Mesenchymal stem cell (in vitro differentiated cells and primary cell): Measurements from ENCODE around the gene TC2N.

Experiments
- DNase-seq: peaks from one replicate; pipeline ENCODE4 v3.0.0-alpha.2; 2013
- H2AFZ ChIP-seq: one replicate; pipeline ENCODE4 v1.6.1; 2013; ENCODE audit warnings: low read depth, mild to moderate bottlenecking, control low read depth, inconsistent platforms, low read length, moderate library complexity
- H2AK5ac ChIP-seq: 2 replicates; pipeline ENCODE4 v1.6.1; 2013; ENCODE audit warnings: low read length, moderate library complexity, mild to moderate bottlenecking, inconsistent platforms; ENCODE audit not compliant: severe bottlenecking
- H2BK120ac ChIP-seq: one replicate; pipeline ENCODE4 v1.6.1; 2013; ENCODE audit warnings: low read depth, mild to moderate bottlenecking, inconsistent platforms, low read length, moderate library complexity
- H2BK12ac ChIP-seq, 2 experiments: one replicate each; pipeline ENCODE4 v1.6.1; 2013; ENCODE audit warnings: inconsistent platforms in 2 of 2, low read length in 2 of 2, mild to moderate bottlenecking in 2 of 2, moderate library complexity in 2 of 2, control low read depth in 1 of 2
- H2BK15ac ChIP-seq: one replicate; pipeline ENCODE4 v1.6.1; 2013; ENCODE audit warnings: mild to moderate bottlenecking, low read depth, inconsistent platforms; ENCODE audit not compliant: poor library complexity, severe bottlenecking
- H2BK5ac ChIP-seq: 2 replicates; pipeline ENCODE4 v1.6.1; 2013; ENCODE audit warnings: low read depth, mild to moderate bottlenecking, low read length, control low read depth, inconsistent platforms; ENCODE audit not compliant: poor library complexity, severe bottlenecking
- H3K14ac ChIP-seq, 2 experiments: one replicate each; pipeline ENCODE4 v1.6.1; 2013; ENCODE audit warnings: inconsistent platforms in 2 of 2, low read length in 2 of 2, control low read depth in 1 of 2, mild to moderate bottlenecking in 1 of 2, moderate library complexity in 1 of 2
- H3K18ac ChIP-seq, 2 experiments: one replicate each; pipeline ENCODE4 v1.6.1; 2013; ENCODE audit warnings: inconsistent platforms in 2 of 2, low read length in 2 of 2, control low read depth in 1 of 2, low read depth in 1 of 2, mild to moderate bottlenecking in 1 of 2
- H3K23ac ChIP-seq, 2 experiments: one replicate each; pipeline ENCODE4 v1.6.1; 2013; ENCODE audit warnings: inconsistent platforms in 2 of 2, low read length in 2 of 2, mild to moderate bottlenecking in 2 of 2, moderate library complexity in 2 of 2, control low read depth in 1 of 2
- H3K27ac ChIP-seq: 2 replicates; pipeline ENCODE4 v1.5.1; 2013; ENCODE audit warnings: mild to moderate bottlenecking, moderate library complexity, low read length, control low read depth, inconsistent platforms; ENCODE audit not compliant: poor library complexity, severe bottlenecking
- H3K27me3 ChIP-seq, 2 experiments: 2 replicates each; pipeline versions ENCODE4 v1.6.1 to v1.7.0; 2013; ENCODE audit warnings: low read length in 2 of 2, mild to moderate bottlenecking in 2 of 2, moderate library complexity in 2 of 2, control low read depth in 1 of 2, inconsistent platforms in 1 of 2; ENCODE audit not compliant: control insufficient read depth in 1 of 2, insufficient read depth in 1 of 2
- H3K36me3 ChIP-seq, 2 experiments: 2 replicates each; pipeline versions ENCODE4 v1.6.1 to v1.7.0; 2013; ENCODE audit warnings: low read length in 2 of 2, control low read depth in 1 of 2, inconsistent platforms in 1 of 2, low read depth in 1 of 2, mild to moderate bottlenecking in 1 of 2; ENCODE audit not compliant: insufficient read depth in 2 of 2, control insufficient read depth in 1 of 2
- H3K4ac ChIP-seq, 2 experiments: one replicate each; pipeline ENCODE4 v1.6.1; 2013; ENCODE audit warnings: inconsistent platforms in 2 of 2, low read length in 2 of 2, mild to moderate bottlenecking in 2 of 2, moderate library complexity in 2 of 2, control low read depth in 1 of 2, low read depth in 1 of 2
- H3K4me1 ChIP-seq: 2 replicates; pipeline ENCODE4 v1.6.1; 2013; ENCODE audit warnings: low read depth, low read length, control low read depth; ENCODE audit not compliant: control insufficient read depth, insufficient read depth
- H3K4me2 ChIP-seq: 2 replicates; pipeline ENCODE4 v1.6.1; 2013; ENCODE audit warnings: low read length, mild to moderate bottlenecking, inconsistent platforms; ENCODE audit not compliant: poor library complexity, severe bottlenecking
- H3K4me3 ChIP-seq, 2 experiments: 2 replicates each; pipeline versions ENCODE4 v1.5.1 to v1.7.0; 2013; ENCODE audit warnings: low read length in 2 of 2, mild to moderate bottlenecking in 2 of 2, control low read depth in 1 of 2, low read depth in 1 of 2; ENCODE audit not compliant: insufficient read depth in 1 of 2
- H3K79me1 ChIP-seq: replicated peaks from 2 replicates; pipeline ENCODE4 v1.6.1; 2013; ENCODE audit warnings: mild to moderate bottlenecking, control low read depth, low read length, inconsistent platforms; ENCODE audit not compliant: poor library complexity, severe bottlenecking
- H3K9ac ChIP-seq: 2 replicates; pipeline ENCODE4 v1.7.0; 2013; ENCODE audit warnings: mild to moderate bottlenecking, low read length, moderate library complexity
- H3K9me3 ChIP-seq: 2 replicates; pipeline ENCODE4 v1.7.0; 2013; ENCODE audit warnings: mild to moderate bottlenecking, low read length; ENCODE audit not compliant: control insufficient read depth
- H4K8ac ChIP-seq: one replicate; pipeline ENCODE4 v1.6.1; 2013; ENCODE audit warnings: inconsistent platforms, mild to moderate bottlenecking, low read length, moderate library complexity
- H4K91ac ChIP-seq: one replicate; pipeline ENCODE4 v1.6.1; 2013; ENCODE audit warnings: mild to moderate bottlenecking, low read length, inconsistent platforms
- WGBS: methylation state at CpG from one replicate; pipeline ENCODE4 v1.1.7; 2013; ENCODE audit warnings: mixed read lengths; 5-methylcytosine and 5-hydroxymethylcytosine counted together

Gene TC2N

DNA sequence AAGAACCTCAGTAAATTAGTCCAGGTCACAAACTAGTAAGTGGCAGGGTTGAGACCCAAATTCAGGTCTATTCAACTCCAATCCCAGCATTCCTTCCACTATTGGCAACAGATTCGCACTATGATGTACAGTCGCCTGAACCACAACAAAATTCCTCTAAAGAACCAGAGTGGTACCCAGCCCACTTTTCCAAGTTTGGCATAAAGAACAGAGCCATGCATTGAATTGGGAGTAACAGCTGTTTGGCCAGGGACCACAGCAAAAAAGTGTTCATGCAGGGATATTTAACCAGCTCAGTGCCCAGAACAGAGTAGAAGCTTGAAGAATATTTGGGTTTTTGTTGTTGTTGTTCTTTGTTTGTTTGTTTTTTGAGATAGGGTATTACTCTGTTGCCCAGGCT, 9.7 kb downstream of the TC2N start:
- no peak overlapping the region for H3K23ac ChIP-seq
- no peak overlapping the region for H2AK5ac ChIP-seq
- H2BK12ac ChIP-seq = no peak overlapping the region
- no peak overlapping the region for H3K4ac ChIP-seq
- no peaks in the 10 kb centered on the region for H3K9me3 ChIP-seq
- H3K4me1 ChIP-seq = no peaks in the 10 kb centered on the region
- H3K9ac ChIP-seq = no peak overlapping the region
- H3K4me2 ChIP-seq = no peak overlapping the region
- H4K8ac ChIP-seq = no peak overlapping the region
- WGBS = 100% methylated on average over 1 of the region's 2 CpGs
- H3K27me3 ChIP-seq = peaks cover 4 to 55% of the 10 kb centered on the region in 2 experiments
- no peak overlapping the region for H4K91ac ChIP-seq
- H2BK120ac ChIP-seq = no peak overlapping the region
- no peaks in the 10 kb centered on the region for H3K79me1 ChIP-seq
- H3K14ac ChIP-seq = no peak overlapping the region
- H3K18ac ChIP-seq = no peak overlapping the region
- H3K36me3 ChIP-seq = no peaks in the 10 kb centered on the region
- H2BK5ac ChIP-seq = no peak overlapping the region
- DNase-seq = no peak
- H2BK15ac ChIP-seq = no peak overlapping the region
- H3K27ac ChIP-seq = no peak overlapping the region
- H3K4me3 ChIP-seq = no peak overlapping the region
- no peak overlapping the region for H2AFZ ChIP-seq

DNA sequence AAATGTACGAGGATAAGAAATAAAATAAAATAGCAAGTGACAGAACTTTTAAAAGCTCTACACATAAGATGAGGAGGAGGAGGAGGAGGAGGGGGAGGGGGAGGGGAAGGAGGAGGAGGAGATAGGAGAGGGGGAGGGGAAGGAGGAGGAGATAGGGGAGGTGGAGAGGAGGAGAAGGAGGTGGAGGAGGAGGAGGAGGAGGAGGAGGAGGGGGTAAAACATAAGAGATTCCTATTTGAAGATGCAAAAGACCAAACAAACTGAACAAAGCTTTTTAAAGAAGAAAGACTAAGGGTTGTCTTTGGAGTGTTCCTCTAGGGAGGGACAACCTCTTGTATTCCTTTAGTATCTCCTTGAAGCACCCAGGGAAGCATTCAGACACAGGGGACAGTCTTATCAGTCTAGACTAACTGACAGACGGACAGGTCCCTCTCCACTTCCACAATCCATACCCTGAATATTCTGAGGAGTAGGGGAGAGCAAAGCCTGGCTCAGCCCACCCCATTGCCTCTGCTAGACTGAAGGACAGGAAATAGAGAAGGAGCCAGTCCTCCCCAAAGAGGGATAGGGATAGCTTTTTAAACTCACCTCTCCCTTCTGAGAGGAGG, 12.9 kb downstream of the TC2N start:
- Histone ChIP-seq H3K14ac (no peak overlapping the region), H4K8ac (no peak overlapping the region), H2BK15ac (no peak overlapping the region), H2AK5ac (no peak overlapping the region), H4K91ac (no peak overlapping the region), H2BK5ac (no peak overlapping the region), H3K79me1 (no peaks in the 10 kb centered on the region), H3K4ac (no peak overlapping the region), H3K4me3 (no peak overlapping the region), H3K18ac (no peak overlapping the region), H3K4me2 (no peak overlapping the region), H3K9ac (no peak overlapping the region), H2BK120ac (no peak overlapping the region), H3K4me1 (no peaks in the 10 kb centered on the region), H3K36me3 (no peaks in the 10 kb centered on the region), H3K27ac (no peak overlapping the region), H3K27me3 (peaks cover 1 to 39% of the 10 kb centered on the region in 2 experiments), H3K9me3 (no peaks in the 10 kb centered on the region), H2AFZ (no peak overlapping the region), H2BK12ac (no peak overlapping the region), H3K23ac (no peak overlapping the region)
- DNase-seq = no peak
- WGBS = 71% methylated on average over 1 of the region's 2 CpGs

DNA sequence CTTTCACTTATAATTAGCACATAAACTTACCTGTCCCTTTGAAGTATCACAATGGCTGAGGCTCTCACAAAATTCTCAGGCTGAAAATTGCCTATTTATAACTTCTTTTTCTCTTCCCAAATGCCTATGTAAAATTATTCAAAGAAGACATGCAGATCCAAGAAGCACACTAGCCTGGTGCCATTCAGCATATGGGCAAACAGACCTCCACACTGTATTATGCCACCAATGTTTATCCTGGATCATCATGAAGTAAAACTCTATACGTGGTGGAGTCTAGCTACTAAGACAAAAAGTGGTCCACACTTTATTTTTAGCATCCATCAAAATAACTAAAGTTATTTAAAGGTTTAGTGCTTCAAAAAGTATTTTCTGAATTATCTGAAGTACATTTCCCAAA, 15.8 kb downstream of the TC2N start:
- Histone ChIP-seq H2BK5ac (no peak overlapping the region), H3K79me1 (no peaks in the 10 kb centered on the region), H3K4me3 (no peak overlapping the region), H3K9ac (no peak overlapping the region), H3K27ac (no peak overlapping the region), H3K14ac (no peak overlapping the region), H4K8ac (no peak overlapping the region), H2BK120ac (no peak overlapping the region), H2AFZ (no peak overlapping the region), H3K4me1 (no peaks in the 10 kb centered on the region), H3K36me3 (no peaks in the 10 kb centered on the region), H4K91ac (no peak overlapping the region), H2BK12ac (no peak overlapping the region), H2AK5ac (no peak overlapping the region), H3K9me3 (no peaks in the 10 kb centered on the region), H3K4ac (no peak overlapping the region), H3K4me2 (no peak overlapping the region), H2BK15ac (no peak overlapping the region), H3K27me3 (peaks cover 0 to 38% of the 10 kb centered on the region in 2 experiments), H3K23ac (no peak overlapping the region), H3K18ac (no peak overlapping the region)
- DNase-seq = no peak
- no CpG with 5 or more reads among the region's 1 CpG for WGBS

DNA sequence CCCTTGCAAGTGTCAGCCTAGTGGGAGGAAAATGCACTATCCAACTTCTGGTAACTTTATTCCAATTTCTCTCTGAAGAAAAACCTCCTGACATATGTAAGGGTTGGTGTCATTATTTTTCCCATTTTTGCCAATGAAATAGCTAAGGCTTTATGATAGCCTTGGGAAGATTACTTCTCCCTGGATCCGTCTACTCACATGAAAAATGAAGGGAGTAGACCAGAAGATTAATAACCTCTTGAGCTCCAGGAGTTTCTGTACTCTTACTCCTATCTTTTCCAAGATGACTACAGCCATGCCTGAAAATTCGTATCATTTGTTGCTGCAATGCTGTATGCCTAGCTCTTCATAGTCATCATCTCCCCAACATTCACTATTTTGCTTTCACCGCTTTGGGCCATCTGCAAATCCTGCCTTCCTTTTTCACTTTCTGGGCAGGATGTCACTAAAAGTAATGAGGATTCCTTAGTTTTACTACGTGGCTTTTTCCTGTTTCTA, 18.8 kb downstream of the TC2N start:
- H3K14ac ChIP-seq = no peak overlapping the region
- H2BK15ac ChIP-seq = no peak overlapping the region
- H3K18ac ChIP-seq = no peak overlapping the region
- H3K4me1 ChIP-seq = no peaks in the 10 kb centered on the region
- H3K9ac ChIP-seq = no peak overlapping the region
- 72% methylated on average over 4 of the region's 4 CpGs for WGBS
- H3K27me3 ChIP-seq = peaks cover 0 to 19% of the 10 kb centered on the region in 2 experiments
- no peak overlapping the region for H2AFZ ChIP-seq
- H2BK12ac ChIP-seq = no peak overlapping the region
- H3K4me3 ChIP-seq = no peak overlapping the region
- no peak overlapping the region for H3K23ac ChIP-seq
- no peak overlapping the region for H3K4me2 ChIP-seq
- no peak overlapping the region for H2BK120ac ChIP-seq
- H2AK5ac ChIP-seq = no peak overlapping the region
- DNase-seq = no peak
- H2BK5ac ChIP-seq = no peak overlapping the region
- H3K27ac ChIP-seq = no peak overlapping the region
- no peaks in the 10 kb centered on the region for H3K79me1 ChIP-seq
- no peak overlapping the region for H3K4ac ChIP-seq
- H3K9me3 ChIP-seq = no peaks in the 10 kb centered on the region
- H3K36me3 ChIP-seq = no peaks in the 10 kb centered on the region
- no peak overlapping the region for H4K8ac ChIP-seq
- no peak overlapping the region for H4K91ac ChIP-seq
